GM12873 (cell line): Measurements from ENCODE around the gene STPG4.

Experiments
- TF ChIP-seq, protein P1 (sequence below): IDR thresholded peaks from 2 replicates; pipeline ENCODE4 v1.5.1; 2012; ENCODE audit warnings: low read depth, mild to moderate bottlenecking, moderate library complexity, low read length, control low read depth; ENCODE audit not compliant: insufficient read depth; ENCODE audit errors: missing control alignments

The STPG4 gene

DNA sequence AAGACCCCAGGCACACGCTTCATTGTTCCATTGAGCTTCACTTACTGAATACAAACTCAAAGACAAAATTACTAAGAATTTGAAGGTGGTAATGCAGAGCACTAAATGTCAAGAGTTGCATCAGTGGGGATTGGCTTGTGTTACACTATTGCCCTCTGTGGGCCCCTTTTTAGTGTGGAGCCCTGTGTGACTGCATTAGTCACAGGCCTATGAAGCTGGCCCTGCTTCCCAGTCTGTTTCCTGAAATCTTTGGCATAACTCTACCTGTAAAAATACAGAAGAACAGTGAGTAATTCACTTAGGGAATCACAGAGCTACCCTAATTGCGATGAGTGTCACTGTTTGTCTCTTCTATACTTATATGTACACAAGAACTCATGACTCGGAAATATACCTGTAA, 40.0 kb upstream of the STPG4 start:
- TF ChIP-seq, protein P1, sequence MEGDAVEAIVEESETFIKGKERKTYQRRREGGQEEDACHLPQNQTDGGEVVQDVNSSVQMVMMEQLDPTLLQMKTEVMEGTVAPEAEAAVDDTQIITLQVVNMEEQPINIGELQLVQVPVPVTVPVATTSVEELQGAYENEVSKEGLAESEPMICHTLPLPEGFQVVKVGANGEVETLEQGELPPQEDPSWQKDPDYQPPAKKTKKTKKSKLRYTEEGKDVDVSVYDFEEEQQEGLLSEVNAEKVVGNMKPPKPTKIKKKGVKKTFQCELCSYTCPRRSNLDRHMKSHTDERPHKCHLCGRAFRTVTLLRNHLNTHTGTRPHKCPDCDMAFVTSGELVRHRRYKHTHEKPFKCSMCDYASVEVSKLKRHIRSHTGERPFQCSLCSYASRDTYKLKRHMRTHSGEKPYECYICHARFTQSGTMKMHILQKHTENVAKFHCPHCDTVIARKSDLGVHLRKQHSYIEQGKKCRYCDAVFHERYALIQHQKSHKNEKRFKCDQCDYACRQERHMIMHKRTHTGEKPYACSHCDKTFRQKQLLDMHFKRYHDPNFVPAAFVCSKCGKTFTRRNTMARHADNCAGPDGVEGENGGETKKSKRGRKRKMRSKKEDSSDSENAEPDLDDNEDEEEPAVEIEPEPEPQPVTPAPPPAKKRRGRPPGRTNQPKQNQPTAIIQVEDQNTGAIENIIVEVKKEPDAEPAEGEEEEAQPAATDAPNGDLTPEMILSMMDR = no peak

DNA sequence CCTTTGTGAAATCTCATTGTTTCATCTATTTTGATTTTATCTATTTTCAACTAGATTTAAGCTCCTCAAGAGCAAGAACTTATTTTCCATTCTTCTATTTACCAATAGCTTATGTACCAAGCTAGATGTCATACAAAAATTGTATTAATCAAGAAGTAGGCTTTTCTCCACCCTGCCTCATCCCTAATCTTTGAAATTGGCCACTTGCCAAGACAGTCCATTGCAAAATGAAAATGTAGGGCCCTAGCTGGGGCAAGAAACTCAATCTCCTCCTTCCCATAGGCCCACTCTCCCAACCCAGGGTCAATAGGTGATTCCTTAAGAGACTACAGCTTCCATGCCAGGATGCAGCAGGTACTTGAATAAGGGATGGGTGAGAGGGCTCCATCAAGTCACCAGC, 39.3 kb upstream of the STPG4 start:
- TF ChIP-seq, protein P1 = no peak

DNA sequence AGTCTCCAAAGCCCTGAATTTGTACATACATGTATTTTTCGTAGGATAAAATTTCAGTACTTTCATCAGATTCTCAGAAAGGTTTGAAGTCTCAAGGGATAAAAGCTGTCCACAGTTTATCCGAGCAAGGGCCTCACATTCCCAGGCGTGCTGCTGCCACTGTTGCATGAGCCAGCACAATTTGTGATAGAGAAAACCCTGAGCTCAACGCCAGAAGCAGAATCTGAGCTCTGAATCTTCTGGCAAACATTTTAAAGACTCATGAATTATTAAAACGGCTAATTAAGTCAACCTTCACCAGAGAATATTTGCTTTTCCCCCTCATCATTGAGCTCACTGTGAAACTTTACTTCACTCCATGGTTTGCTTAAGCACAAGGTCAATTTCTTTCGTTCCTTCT, 38.5 kb upstream of the STPG4 start:
- TF ChIP-seq, protein P1 = no peak

DNA sequence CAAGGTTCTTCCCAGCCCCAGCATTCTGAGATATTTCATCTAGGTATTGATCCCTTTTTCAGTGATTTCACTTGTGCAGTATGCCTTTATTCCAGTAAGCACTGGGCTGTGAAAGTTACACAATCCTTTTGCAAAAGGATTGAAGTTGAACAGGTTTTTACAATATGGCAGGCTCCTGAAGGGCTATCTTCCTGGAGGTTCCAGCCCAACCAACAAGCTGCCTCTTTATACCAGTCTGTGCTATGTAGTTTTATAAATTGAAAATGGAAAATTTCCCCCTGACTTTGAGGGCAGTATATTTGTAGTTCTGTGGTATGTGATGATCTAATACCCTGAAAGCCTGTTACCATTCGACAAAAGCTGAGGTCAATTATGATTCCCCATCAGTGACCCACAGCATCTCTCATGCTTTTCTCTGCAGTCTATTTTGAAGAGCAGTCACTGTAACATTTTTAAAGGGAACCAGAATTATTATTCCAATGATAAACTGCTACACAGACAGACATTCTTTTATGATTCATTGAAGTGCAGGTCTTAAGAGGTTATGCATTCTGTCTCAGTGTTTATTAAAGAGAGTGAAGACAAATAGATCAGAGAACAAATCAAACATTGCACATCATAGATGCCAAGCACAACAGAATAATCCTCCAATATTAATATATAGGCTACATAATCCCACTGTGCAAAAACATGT, 35.2 kb upstream of the STPG4 start:
- TF ChIP-seq, protein P1 = no peak

DNA sequence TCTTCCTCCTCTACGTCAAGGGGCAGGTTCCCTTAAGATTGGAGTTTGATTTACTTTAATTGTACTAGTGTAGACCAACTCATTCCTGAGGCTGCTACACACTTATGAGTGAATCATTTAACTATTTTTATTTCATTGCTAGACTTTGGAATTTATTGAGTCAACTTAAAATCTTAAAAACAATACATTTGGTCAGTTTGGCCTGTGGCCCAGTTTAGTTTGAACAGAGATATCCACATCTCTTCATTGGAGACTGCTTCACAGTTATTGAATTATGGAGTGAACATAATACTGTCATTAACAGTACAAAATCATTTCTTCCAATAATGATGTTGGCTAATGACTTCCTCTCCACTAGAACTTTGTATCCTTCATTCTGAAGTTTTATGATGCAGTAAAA, 34.5 kb upstream of the STPG4 start:
- TF ChIP-seq, protein P1 = no peak

DNA sequence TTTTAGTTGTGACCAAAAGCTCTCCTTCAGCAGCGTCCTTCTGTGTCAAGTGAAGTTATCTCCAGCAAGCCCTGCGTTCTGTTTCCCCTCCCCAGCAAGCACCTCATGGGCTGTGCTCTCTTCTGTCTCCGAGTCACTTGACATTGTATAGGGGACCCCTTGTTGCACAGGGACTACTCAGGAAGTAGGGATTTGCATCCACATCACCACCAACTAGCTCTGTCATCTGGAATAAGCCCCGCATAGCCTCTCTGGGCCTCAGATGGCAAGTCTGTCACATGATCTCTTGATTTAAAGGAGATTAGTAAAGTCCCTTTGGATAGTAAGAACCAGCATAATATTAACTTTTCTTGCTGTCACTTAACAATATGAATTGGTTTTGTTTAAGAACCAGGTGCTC, 32.0 kb upstream of the STPG4 start:
- TF ChIP-seq, protein P1 = no peak

DNA sequence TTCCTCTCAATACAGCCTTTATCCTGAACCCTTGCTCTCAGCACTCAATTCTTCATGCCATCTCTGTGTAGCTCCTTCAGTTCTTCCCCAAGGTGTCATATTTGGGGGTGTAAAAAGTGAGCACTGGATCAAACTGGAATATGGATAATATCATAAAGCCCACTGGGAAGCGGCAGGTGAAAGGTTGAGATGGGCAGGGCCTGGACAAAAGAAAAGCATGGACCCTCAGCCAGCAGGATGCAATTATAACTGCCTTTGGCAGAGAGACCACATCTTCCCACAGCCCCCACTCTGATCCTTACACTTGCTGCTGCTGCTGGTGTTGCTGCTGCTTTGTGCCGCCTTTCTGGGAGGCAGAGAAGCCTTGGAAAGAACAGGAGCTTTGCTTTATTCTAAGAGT, 31.2 kb upstream of the STPG4 start:
- TF ChIP-seq, protein P1 = no peak

DNA sequence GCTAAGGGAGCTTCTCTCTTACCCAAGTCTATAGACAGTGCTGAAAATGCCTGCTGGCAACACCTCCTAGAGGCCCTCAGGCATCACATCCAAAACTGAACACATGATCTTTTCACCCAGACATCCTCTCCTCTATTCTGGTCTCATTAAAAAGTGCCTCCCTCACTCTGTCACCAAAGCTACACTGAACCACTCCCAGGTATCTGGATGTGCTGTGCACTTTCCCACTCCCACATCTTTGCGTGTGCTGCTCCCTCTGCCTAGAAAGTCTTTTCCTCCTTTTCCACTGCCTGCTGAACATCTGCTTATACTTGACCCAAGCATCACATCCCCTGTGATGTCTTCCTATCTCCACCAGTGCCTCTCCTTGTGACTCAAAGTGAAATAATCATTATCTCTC, 26.1 kb upstream of the STPG4 start:
- TF ChIP-seq, protein P1 = no peak
